WTC11 (cell line): ENCODE measurements around the gene RAPGEF5. TPM values are rescaled to one million over a fixed set of nuclear protein-coding genes. Genes with fewer than 3 reads are reported as not detected.

Experiments used
- ATAC-seq: fragments of 200-7000 bp; cut with Tn5 transposase; 2 replicates; pipeline ENCODE4 v1.10.0; 2021; ENCODE audit warnings: mild to moderate bottlenecking, moderate library complexity
- CTCF ChIA-PET: fragments of 300-600 bp; sonication (Branson Sonifier 250); formaldehyde crosslinking; loops from one replicate; lab custom pipeline; 2021; ENCODE audit warnings: antibody characterized with exemption; lab: Charles Lee
- POLR2A ChIA-PET: fragments of 350-600 bp; sonication (Branson Sonifier 250); formaldehyde crosslinking; loops from one replicate; lab custom pipeline; 2021; ENCODE audit warnings: antibody characterized with exemption; lab: Charles Lee
- DNase-seq: peaks from one replicate; pipeline ENCODE4 v3.0.0; 2021; ENCODE audit warnings: low spot score
- H3K27ac Mint-ChIP-seq: 2 replicates; pipeline ENCODE4 v1.8.0; 2021; ENCODE audit warnings: mixed read lengths
- H3K27me3 Mint-ChIP-seq: 2 replicates; pipeline ENCODE4 v1.8.0; 2021; ENCODE audit warnings: low read depth, mild to moderate bottlenecking, moderate library complexity, mixed read lengths
- H3K36me3 Mint-ChIP-seq: 2 replicates; pipeline ENCODE4 v1.8.0; 2021; ENCODE audit warnings: mixed read lengths
- H3K4me1 Mint-ChIP-seq: 2 replicates; pipeline ENCODE4 v1.8.0; 2022; ENCODE audit warnings: mixed read lengths
- H3K4me3 Mint-ChIP-seq: 2 replicates; pipeline ENCODE4 v1.8.0; 2021; ENCODE audit warnings: mild to moderate bottlenecking, moderate library complexity, mixed read lengths
- H3K9me3 Mint-ChIP-seq: 2 replicates; pipeline ENCODE4 v1.8.0; 2021; ENCODE audit warnings: mixed read lengths
- AR ChIP-seq: fragments of 250-450 bp; sonication (Bioruptor Pico); IDR thresholded peaks from 2 replicates; pipeline ENCODE4 v1.9.0; 2021; ENCODE audit warnings: mild to moderate bottlenecking
- CTCF ChIP-seq: fragments of 200-600 bp; IDR thresholded peaks from 2 replicates; pipeline ENCODE4 v1.8.0; 2022; ENCODE audit warnings: antibody characterized with exemption
- GABPB1 ChIP-seq: sonication (generic); formaldehyde crosslinking; IDR thresholded peaks from 2 replicates; pipeline ENCODE4 v1.8.1; 2023; ENCODE audit warnings: mild to moderate bottlenecking, missing genetic modification reagents
- HMGA2 ChIP-seq: fragments of 250-450 bp; sonication (Bioruptor Pico); IDR thresholded peaks from 2 replicates; pipeline ENCODE4 v1.4.0; 2021; ENCODE audit warnings: mild to moderate bottlenecking, moderate library complexity
- IRF2 ChIP-seq: sonication (generic); formaldehyde crosslinking; IDR thresholded peaks from 2 replicates; pipeline ENCODE4 v1.8.0; 2022; ENCODE audit warnings: low read depth, missing genetic modification reagents, borderline replicate concordance
- JUN ChIP-seq: sonication (generic); formaldehyde crosslinking; IDR thresholded peaks from 2 replicates; pipeline ENCODE4 v1.8.0; 2023; ENCODE audit warnings: mild to moderate bottlenecking, missing genetic modification reagents
- MXD4 ChIP-seq: fragments of 250-450 bp; sonication (Bioruptor Pico); IDR thresholded peaks from 2 replicates; pipeline ENCODE4 v1.8.0; 2021; ENCODE audit warnings: mild to moderate bottlenecking, moderate library complexity, borderline replicate concordance
- MYBL2 ChIP-seq: sonication (generic); formaldehyde crosslinking; IDR thresholded peaks from 2 replicates; pipeline ENCODE4 v1.8.1; 2023; ENCODE audit warnings: mild to moderate bottlenecking, moderate library complexity, missing genetic modification reagents
- NFATC4 ChIP-seq: fragments of 250-450 bp; sonication (Bioruptor Pico); IDR thresholded peaks from 2 replicates; pipeline ENCODE4 v1.9.0; 2021; ENCODE audit warnings: mild to moderate bottlenecking
- SOX15 ChIP-seq: fragments of 250-450 bp; sonication (Bioruptor Pico); IDR thresholded peaks from 2 replicates; pipeline ENCODE4 v1.9.0; 2021; ENCODE audit warnings: mild to moderate bottlenecking
- SP1 ChIP-seq: sonication (generic); formaldehyde crosslinking; conservative IDR thresholded peaks from 2 replicates; pipeline ENCODE4 v1.8.1; 2022; ENCODE audit warnings: missing genetic modification reagents
- ZBTB43 ChIP-seq: sonication (generic); formaldehyde crosslinking; IDR thresholded peaks from 2 replicates; pipeline ENCODE4 v1.8.1; 2023; ENCODE audit warnings: mild to moderate bottlenecking, missing genetic modification reagents
- ZMAT4 ChIP-seq: fragments of 250-450 bp; sonication (Bioruptor Pico); IDR thresholded peaks from 2 replicates; pipeline ENCODE4 v1.9.0; 2021; ENCODE audit warnings: mild to moderate bottlenecking
- ZNF232 ChIP-seq: sonication (generic); formaldehyde crosslinking; IDR thresholded peaks from 2 replicates; pipeline ENCODE4 v1.8.0; 2022; ENCODE audit warnings: mild to moderate bottlenecking, missing genetic modification reagents
- ZNF317 ChIP-seq: sonication (generic); formaldehyde crosslinking; IDR thresholded peaks from 2 replicates; pipeline ENCODE4 v1.8.1; 2023; ENCODE audit warnings: low read depth, mild to moderate bottlenecking, moderate library complexity, missing genetic modification reagents, borderline replicate concordance
- total RNA-seq: library from RNA; stranded (reverse); gene quantifications from 3 replicates; pipeline ENCODE4 v1.2.3, GENCODE V29; 2021
- TF ChIP-seq, protein P1 (sequence below): sonication (generic); formaldehyde crosslinking; IDR thresholded peaks from 2 replicates; pipeline ENCODE4 v1.8.0; 2022; ENCODE audit warnings: mild to moderate bottlenecking, missing genetic modification reagents
- TF ChIP-seq, protein P2 (sequence below): sonication (generic); formaldehyde crosslinking; IDR thresholded peaks from 2 replicates; pipeline ENCODE4 v1.8.0; 2022; ENCODE audit warnings: mild to moderate bottlenecking, missing genetic modification reagents
- TF ChIP-seq, protein P3 (sequence below): sonication (generic); formaldehyde crosslinking; conservative IDR thresholded peaks from 2 replicates; pipeline ENCODE4 v1.8.1; 2022; ENCODE audit warnings: mild to moderate bottlenecking, missing genetic modification reagents
- TF ChIP-seq, protein P4 (sequence below): fragments of 250-450 bp; sonication (Bioruptor Pico); conservative IDR thresholded peaks from 2 replicates; pipeline ENCODE4 v1.9.0; 2021; ENCODE audit warnings: mild to moderate bottlenecking

Gene RAPGEF5
- total RNA-seq, 1 experiment from 2014 or later, result 12.3 TPM

GRCh38 chr7:22210967-22211366, 146.0 kb downstream of the RAPGEF5 start (continued):
- TF ChIP-seq, protein P1, sequence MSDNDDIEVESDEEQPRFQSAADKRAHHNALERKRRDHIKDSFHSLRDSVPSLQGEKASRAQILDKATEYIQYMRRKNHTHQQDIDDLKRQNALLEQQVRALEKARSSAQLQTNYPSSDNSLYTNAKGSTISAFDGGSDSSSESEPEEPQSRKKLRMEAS (CRISPR knock-in tag), result no peak
- TF ChIP-seq ZBTB43 (CRISPR knock-in tag), result no peak
- no peak for TF ChIP-seq GABPB1
- no peak for TF ChIP-seq NFATC4
- TF ChIP-seq SOX15, result no peak
- TF ChIP-seq, protein P2, sequence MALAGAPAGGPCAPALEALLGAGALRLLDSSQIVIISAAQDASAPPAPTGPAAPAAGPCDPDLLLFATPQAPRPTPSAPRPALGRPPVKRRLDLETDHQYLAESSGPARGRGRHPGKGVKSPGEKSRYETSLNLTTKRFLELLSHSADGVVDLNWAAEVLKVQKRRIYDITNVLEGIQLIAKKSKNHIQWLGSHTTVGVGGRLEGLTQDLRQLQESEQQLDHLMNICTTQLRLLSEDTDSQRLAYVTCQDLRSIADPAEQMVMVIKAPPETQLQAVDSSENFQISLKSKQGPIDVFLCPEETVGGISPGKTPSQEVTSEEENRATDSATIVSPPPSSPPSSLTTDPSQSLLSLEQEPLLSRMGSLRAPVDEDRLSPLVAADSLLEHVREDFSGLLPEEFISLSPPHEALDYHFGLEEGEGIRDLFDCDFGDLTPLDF (CRISPR knock-in tag), result no peak
- no peak for TF ChIP-seq CTCF
- no peak for TF ChIP-seq MYBL2 (CRISPR knock-in tag)
- TF ChIP-seq MXD4 (CRISPR knock-in tag), result no peak
- TF ChIP-seq ZNF232 (CRISPR knock-in tag), result no peak
- TF ChIP-seq HMGA2 (CRISPR knock-in tag), result no peak

GRCh38 chr7:22210355-22210754, 146.6 kb downstream of the RAPGEF5 start:
- Mint-ChIP-seq H3K27ac (no peak overlapping the region), H3K27me3 (no peaks in the 10 kb centered on the region), H3K9me3 (no peaks in the 10 kb centered on the region), H3K4me3 (no peak overlapping the region), H3K4me1 (peaks cover 14% of the 10 kb centered on the region), H3K36me3 (no peaks in the 10 kb centered on the region)
- no peak for DNase-seq
- POLR2A ChIA-PET, result no interaction called here
- CTCF ChIA-PET, result no interaction called here
- no peak for ATAC-seq
- TF ChIP-seq NFATC4, result no peak
- TF ChIP-seq, protein P3, sequence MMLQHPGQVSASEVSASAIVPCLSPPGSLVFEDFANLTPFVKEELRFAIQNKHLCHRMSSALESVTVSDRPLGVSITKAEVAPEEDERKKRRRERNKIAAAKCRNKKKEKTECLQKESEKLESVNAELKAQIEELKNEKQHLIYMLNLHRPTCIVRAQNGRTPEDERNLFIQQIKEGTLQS, result no peak
- TF ChIP-seq SOX15, result no peak
- TF ChIP-seq AR (CRISPR knock-in tag), result no peak
- TF ChIP-seq, all 79 proteins: peak for 0

DNA sequence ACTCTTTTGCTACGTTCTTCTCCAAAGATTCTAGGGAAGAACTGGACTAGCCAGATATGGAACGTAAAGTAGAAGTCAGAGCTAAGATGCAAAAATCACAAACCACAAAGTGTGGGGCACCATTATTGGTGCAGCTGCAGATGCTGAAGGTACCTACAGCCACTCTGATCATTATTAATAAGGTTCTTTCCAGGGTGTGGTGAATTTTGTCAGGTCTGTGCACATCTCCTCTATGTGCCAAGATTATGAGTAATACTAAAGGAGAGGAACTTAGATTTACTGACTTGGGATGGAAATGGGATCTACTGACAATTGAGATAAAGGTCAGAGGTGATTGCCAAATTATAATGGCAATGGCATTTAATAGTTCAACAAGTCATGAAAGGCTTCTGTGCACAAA, 148.2 kb downstream of the RAPGEF5 start:
- no peak overlapping the region for H3K4me3 Mint-ChIP-seq
- H3K4me1 Mint-ChIP-seq, result peaks cover 1% of the 10 kb centered on the region
- H3K9me3 Mint-ChIP-seq, result no peaks in the 10 kb centered on the region
- POLR2A ChIA-PET, result no interaction called here
- no peak for DNase-seq
- ATAC-seq, result no peak
- CTCF ChIA-PET, result no interaction called here
- no peak overlapping the region for H3K27ac Mint-ChIP-seq
- no peaks in the 10 kb centered on the region for H3K27me3 Mint-ChIP-seq
- H3K36me3 Mint-ChIP-seq, result no peaks in the 10 kb centered on the region
- TF ChIP-seq, protein P2 (CRISPR knock-in tag), result no peak
- TF ChIP-seq ZNF232 (CRISPR knock-in tag) (no peak), IRF2 (CRISPR knock-in tag) (no peak), ZMAT4 (CRISPR knock-in tag) (no peak), SP1 (CRISPR knock-in tag) (no peak), ZNF317 (CRISPR knock-in tag) (no peak), AR (CRISPR knock-in tag) (no peak), HMGA2 (CRISPR knock-in tag) (no peak), JUN (no peak)
- TF ChIP-seq, protein P4, sequence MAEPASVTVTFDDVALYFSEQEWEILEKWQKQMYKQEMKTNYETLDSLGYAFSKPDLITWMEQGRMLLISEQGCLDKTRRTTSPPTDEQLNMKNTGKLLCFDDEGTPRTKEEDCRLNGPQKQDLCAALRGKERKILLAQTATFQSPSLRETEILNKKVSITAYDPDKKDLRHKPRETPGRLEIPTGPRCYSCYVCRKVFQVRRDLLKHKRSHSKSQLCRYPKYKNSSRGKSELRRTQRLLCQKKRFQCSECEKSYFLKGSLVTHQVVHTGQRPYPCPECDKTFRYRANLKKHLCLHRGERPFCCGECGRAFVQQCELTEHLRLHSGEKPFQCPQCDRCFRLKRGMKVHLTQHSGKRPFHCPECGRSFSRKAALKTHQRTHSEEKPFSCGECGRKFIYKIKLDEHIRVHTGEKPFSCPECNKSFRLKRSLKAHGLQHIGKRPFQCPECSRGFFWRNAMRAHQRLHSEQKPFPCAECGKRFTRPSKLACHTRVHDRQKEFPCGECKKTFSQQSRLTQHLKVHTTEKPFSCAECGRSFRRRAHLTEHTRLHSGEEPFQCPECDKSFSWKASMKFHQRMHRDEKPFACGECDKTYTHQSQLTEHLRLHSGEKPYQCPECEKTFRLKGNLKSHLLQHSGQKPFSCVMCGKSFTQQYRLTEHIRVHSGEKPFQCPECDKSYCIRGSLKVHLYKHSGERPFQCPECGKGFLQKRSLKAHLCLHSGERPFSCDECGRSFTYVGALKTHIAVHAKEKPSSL (CRISPR knock-in tag), result no peak
